Lower lobe of right lung (tissue), 2 donors: ENCODE results near the gene JAML. TPM values are rescaled to one million over a fixed set of nuclear protein-coding genes. Genes with fewer than 3 reads are reported as not detected.

Source experiments
- ATAC-seq, 2 donors: fragments of 200-7000 bp; cut with Tn5 transposase; one replicate each; pipeline ENCODE4 v1.9.1; 2020 to 2022; ENCODE audit warnings: mild to moderate bottlenecking in 2 of 2, moderate library complexity in 2 of 2
- DNase-seq: peaks from one replicate; pipeline ENCODE4 v3.0.0-alpha.2; 2020
- H3K27ac ChIP-seq: fragments of 200-600 bp; one replicate; pipeline ENCODE4 v1.8.0; 2022
- H3K27me3 ChIP-seq: fragments of 200-600 bp; one replicate; pipeline ENCODE4 v1.8.0; 2022; ENCODE audit warnings: low read depth
- H3K36me3 ChIP-seq: fragments of 200-600 bp; one replicate; pipeline ENCODE4 v1.8.0; 2022; ENCODE audit warnings: mild to moderate bottlenecking
- H3K4me1 ChIP-seq: fragments of 200-600 bp; one replicate; pipeline ENCODE4 v1.8.0; 2022
- H3K4me3 ChIP-seq: fragments of 200-600 bp; one replicate; pipeline ENCODE4 v1.8.0; 2022; ENCODE audit warnings: mild to moderate bottlenecking
- H3K9me3 ChIP-seq: fragments of 200-600 bp; one replicate; pipeline ENCODE4 v1.8.0; 2022
- CTCF ChIP-seq: fragments of 200-600 bp; IDR thresholded peaks from one replicate; pipeline ENCODE4 v1.8.0; 2022; ENCODE audit warnings: antibody characterized with exemption, mild to moderate bottlenecking
- intact Hi-C: fragments of 100-400 bp; cut with DNase I; formaldehyde crosslinking; loops from one replicate; pipeline ENCODE4 v1.11.0; 2022
- total RNA-seq: library from RNA; stranded (reverse); fragmentation: NEBNext Ultra II Directional; extraction: Animal tissue kit (Norgen Biotek cat#: 25700); gene quantifications from one replicate; pipeline ENCODE4 v1.2.1, GENCODE V29; 2021
- donor health status: DM: no; HTN: yes; CAD: no; lungs with severe emphysema.

The JAML gene
- total RNA-seq, 1 donor from 2014 or later, result 163 TPM

- no peak for TF ChIP-seq CTCF
- no peaks in the 10 kb centered on the region for H3K27me3 ChIP-seq
- no peaks in the 10 kb centered on the region for H3K9me3 ChIP-seq
- DNase-seq (no peak), ATAC-seq (no peak)
- H3K4me3 ChIP-seq, result no peak overlapping the region
- H3K4me1 ChIP-seq, result no peaks in the 10 kb centered on the region
- no peak overlapping the region for H3K27ac ChIP-seq
- intact Hi-C loops, result no loop called here
- H3K36me3 ChIP-seq, result no peaks in the 10 kb centered on the region
Observed at GRCh38 chr11:118162846-118163245, 62.0 kb downstream of the JAML start.

DNA sequence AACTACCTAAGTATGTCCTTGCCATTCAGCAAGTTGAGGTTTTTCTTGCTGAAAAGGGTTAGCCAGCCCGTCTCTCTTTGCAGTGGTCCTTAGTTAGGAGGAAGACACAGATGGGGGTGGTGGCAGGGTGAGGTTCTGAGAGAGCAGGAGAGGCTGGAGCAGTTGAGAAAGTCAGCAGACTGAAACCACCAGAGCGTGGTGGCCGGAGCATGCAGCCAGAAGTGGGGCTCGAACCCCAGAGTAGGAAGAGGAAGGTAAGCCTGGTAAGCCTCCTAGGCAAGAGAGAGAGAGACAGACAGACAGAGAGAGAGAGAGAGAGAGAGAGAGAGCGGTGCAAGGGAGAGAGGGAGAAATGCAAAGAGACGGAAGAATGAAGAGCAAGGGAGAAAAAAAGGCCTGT lies 63.0 kb downstream of the JAML start:
- Histone ChIP-seq H3K27me3 (peaks cover 8% of the 10 kb centered on the region), H3K9me3 (no peaks in the 10 kb centered on the region), H3K4me1 (no peaks in the 10 kb centered on the region), H3K27ac (no peak overlapping the region), H3K4me3 (no peak overlapping the region), H3K36me3 (no peaks in the 10 kb centered on the region)
- TF ChIP-seq CTCF, result no peak
- intact Hi-C loops, result no loop called here
- DNase-seq (no peak), ATAC-seq (no peak)

DNA sequence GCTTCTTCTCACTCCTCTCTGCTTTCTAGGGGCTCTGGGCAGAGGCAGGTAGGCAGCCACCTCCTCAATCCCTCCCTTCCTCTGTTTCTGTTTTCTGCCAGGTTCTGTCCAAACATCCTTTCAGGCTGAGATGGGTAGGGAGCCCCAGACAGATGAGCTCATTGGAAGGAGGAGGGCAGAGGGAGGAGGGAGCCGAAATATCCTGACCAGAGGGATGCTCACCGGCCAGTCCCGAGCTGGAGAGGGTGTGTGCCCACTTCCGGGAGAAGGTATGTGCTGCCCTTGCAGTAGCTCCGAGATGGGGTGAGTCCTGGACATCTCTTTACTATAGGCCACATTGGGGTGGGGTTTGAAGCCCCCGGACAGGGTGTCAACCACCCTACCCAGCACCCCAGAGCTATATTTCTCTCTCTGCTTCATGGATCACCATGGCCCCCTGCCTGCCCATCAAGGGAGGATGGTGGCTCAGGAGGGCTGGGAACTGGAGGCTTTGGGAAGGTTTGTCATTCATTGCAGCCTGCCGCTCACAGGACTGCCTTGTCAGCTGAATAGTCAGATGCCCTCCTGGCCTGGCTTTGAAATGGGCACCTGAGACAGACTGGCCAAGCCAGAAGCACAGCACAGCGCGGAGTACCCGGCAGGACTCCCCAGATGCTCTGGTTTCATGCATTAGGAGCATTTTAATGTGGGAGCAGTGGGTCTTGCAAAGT lies 67.5 kb downstream of the JAML start:
- ATAC-seq, result no peak

GRCh38 chr11:118156531-118157185 lies 68.2 kb downstream of the JAML start:
- no peak for TF ChIP-seq CTCF
- DNase-seq (no peak), ATAC-seq (peak in 1 of 2 donors; percentile 9)
- H3K27ac ChIP-seq, result no peak overlapping the region
- peaks cover 18% of the 10 kb centered on the region for H3K4me1 ChIP-seq
- no peaks in the 10 kb centered on the region for H3K36me3 ChIP-seq
- intact Hi-C loops, result no loop called here
- peaks cover 57% of the 10 kb centered on the region for H3K27me3 ChIP-seq
- no peak overlapping the region for H3K4me3 ChIP-seq
- no peaks in the 10 kb centered on the region for H3K9me3 ChIP-seq

More for the DNA sequence above, 67.5 kb downstream of the JAML start:
- no peaks in the 10 kb centered on the region for H3K36me3 ChIP-seq
- peaks cover 11% of the 10 kb centered on the region for H3K4me1 ChIP-seq
- H3K27ac ChIP-seq, result no peak overlapping the region
- no peak overlapping the region for H3K4me3 ChIP-seq
- H3K27me3 ChIP-seq, result peaks cover 50% of the 10 kb centered on the region
- intact Hi-C loops, result no loop called here
- no peak for TF ChIP-seq CTCF
- no peaks in the 10 kb centered on the region for H3K9me3 ChIP-seq
- DNase-seq, result no peak

DNA sequence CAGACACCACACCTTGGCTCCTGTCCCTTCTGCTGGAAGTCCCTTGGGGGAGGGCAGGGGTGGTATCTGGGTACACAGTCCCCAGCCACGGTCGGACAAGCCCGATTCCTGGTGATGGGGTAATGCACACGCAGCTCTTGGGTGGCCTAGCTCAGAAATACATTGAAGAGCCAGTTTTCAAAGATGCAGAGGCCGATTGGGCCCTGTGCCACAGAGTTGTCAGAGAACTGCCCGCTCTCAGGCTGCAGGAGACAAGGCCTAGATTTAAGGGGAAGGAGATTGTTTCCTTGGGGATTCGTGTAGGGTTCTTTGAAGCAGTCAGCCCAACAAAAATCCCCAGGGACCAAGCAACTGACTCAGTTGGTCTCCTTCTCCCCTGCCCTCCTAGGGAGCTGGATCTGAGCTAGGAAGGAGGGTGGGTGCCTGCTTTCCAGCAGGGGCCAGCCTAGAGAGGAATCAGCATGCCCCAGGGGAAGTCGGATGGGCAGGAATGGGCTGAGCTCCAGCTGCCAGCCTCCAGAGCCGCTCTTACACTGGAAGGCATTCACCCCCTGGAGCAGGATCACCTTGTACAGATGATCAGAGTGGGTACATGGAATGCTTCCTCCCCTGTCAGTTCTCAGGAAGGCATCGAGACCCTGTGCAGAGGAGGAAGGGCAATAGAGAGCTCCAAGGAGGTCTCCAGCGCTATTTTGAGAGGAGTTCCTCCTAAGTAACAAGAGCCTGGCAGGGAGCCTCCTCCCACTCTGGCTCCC lies 68.9 kb downstream of the JAML start:
- DNase-seq (no peak), ATAC-seq (no peak)
- peaks cover 57% of the 10 kb centered on the region for H3K27me3 ChIP-seq

More for the DNA sequence above, 68.9 kb downstream of the JAML start:
- Histone ChIP-seq H3K9me3 (no peaks in the 10 kb centered on the region), H3K4me1 (peaks cover 19% of the 10 kb centered on the region), H3K27ac (no peak overlapping the region), H3K4me3 (no peak overlapping the region), H3K36me3 (no peaks in the 10 kb centered on the region)
- no peak for TF ChIP-seq CTCF
- intact Hi-C loops, result no loop called here
